Neural cell (in vitro differentiated cells): Measurements from ENCODE around the gene C2orf68.

ENCODE experiments used
- CTCF ChIP-seq: fragments of 450-650 bp; IDR thresholded peaks from 2 replicates; pipeline ENCODE4 v1.5.1; 2014; ENCODE audit warnings: antibody characterized with exemption, mild to moderate bottlenecking, moderate library complexity; ENCODE audit not compliant: poor library complexity, severe bottlenecking
- EP300 ChIP-seq: fragments of 450-650 bp; conservative IDR thresholded peaks from 2 replicates; pipeline ENCODE4 v1.6.1; 2014; ENCODE audit warnings: antibody characterized with exemption, mild to moderate bottlenecking, moderate library complexity; ENCODE audit not compliant: poor library complexity, severe bottlenecking
- POLR2AphosphoS5 ChIP-seq: IDR thresholded peaks from 2 replicates; pipeline ENCODE4 v1.6.1; 2012
- RAD21 ChIP-seq: fragments of 450-650 bp; conservative IDR thresholded peaks from 2 replicates; pipeline ENCODE4 v1.6.1; 2014; ENCODE audit warnings: antibody characterized with exemption, mild to moderate bottlenecking, moderate library complexity
- REST ChIP-seq: IDR thresholded peaks from 2 replicates; pipeline ENCODE4 v1.6.1; 2012; ENCODE audit warnings: borderline replicate concordance

- TF ChIP-seq REST (no peak), POLR2AphosphoS5 (no peak), CTCF (no peak), RAD21 (no peak), EP300 (no peak)
Observed at GRCh38 chr2:85656468-85656867, 44.6 kb upstream of the C2orf68 start.
